SK-N-SH (cell line): ENCODE results near the gene YTHDF1. TPM values are rescaled to one million over a fixed set of nuclear protein-coding genes. Genes with fewer than 3 reads are reported as not detected.

ENCODE experiments used
- CTCF ChIA-PET: fragments of 300-600, 350-600 bp; formaldehyde crosslinking; extraction: SDS; loops from one replicate; lab custom pipeline; 2021; lab: Yijun Ruan, JAX
- POLR2A ChIA-PET: fragments of 350-600 bp; sonication (Branson Sonifier 250); formaldehyde crosslinking; extraction: SDS; loops from one replicate; lab custom pipeline; 2020; ENCODE audit warnings: antibody characterized with exemption, inconsistent platforms; lab: Yijun Ruan, JAX
- DNase-seq: peaks from one replicate; pipeline ENCODE4 v3.0.0; 2012
- H2AFZ ChIP-seq: fragments of 200-600 bp; sonication (generic); 2 replicates; pipeline ENCODE4 v1.8.1; 2016; ENCODE audit warnings: antibody characterized with exemption, mild to moderate bottlenecking, low read depth
- H3F3A ChIP-seq: fragments of 200-600 bp; sonication (generic); replicated peaks from 2 replicates; pipeline ENCODE3; 2016; ENCODE audit warnings: antibody characterized with exemption, mild to moderate bottlenecking; ENCODE audit not compliant: insufficient read depth
- H3K27ac ChIP-seq, 2 experiments: fragments of 200-500 bp in 1 of 2; fragments of 200-600 bp in 1 of 2; sonication (Bioruptor generic) in 1 of 2; sonication (generic), shearing (Covaris generic) in 1 of 2; 2 replicates each; pipeline versions ENCODE4 v1.5.1 to v1.6.1; 2014 to 2016; ENCODE audit warnings: low read depth in 2 of 2, inconsistent platforms in 1 of 2, low read length in 1 of 2, mild to moderate bottlenecking in 1 of 2, mixed read lengths in 1 of 2
- H3K27me3 ChIP-seq: fragments of 200-600 bp; sonication (generic), shearing (Covaris generic); 2 replicates; pipeline ENCODE4 v1.6.1; 2016; ENCODE audit warnings: mixed run types; ENCODE audit not compliant: insufficient read depth
- H3K36me3 ChIP-seq, 2 experiments: fragments of 200-500 bp in 1 of 2; fragments of 200-600 bp in 1 of 2; sonication (Bioruptor generic) in 1 of 2; sonication (generic) in 1 of 2; replicated peaks in 1 of 2; 2 replicates each; pipeline versions ENCODE3 to v1.5.1; 2014 to 2016; ENCODE audit warnings: low read length in 1 of 2, mild to moderate bottlenecking in 1 of 2; ENCODE audit not compliant: insufficient read depth in 2 of 2, control insufficient read depth in 1 of 2
- H3K4me1 ChIP-seq, 2 experiments: fragments of 200-500 bp in 1 of 2; fragments of 200-600 bp in 1 of 2; sonication (Bioruptor generic) in 1 of 2; sonication (generic), shearing (Covaris generic) in 1 of 2; 2 replicates each; pipeline versions ENCODE4 v1.5.1 to v1.6.1; 2014 to 2016; ENCODE audit warnings: low read depth in 1 of 2, low read length in 1 of 2, mixed run types in 1 of 2; ENCODE audit not compliant: insufficient read depth in 2 of 2, control insufficient read depth in 1 of 2
- H3K4me2 ChIP-seq: fragments of 200-600 bp; sonication (generic), shearing (Covaris generic); 2 replicates; pipeline ENCODE4 v1.6.1; 2017; ENCODE audit warnings: mixed run types
- H3K4me3 ChIP-seq, 2 experiments: fragments of 200-500 bp in 1 of 2; fragments of 200-600 bp in 1 of 2; sonication (Bioruptor generic) in 1 of 2; sonication (generic), shearing (Covaris generic) in 1 of 2; 2 replicates each; pipeline versions ENCODE4 v1.5.1 to v1.8.1; 2014 to 2016; ENCODE audit warnings: low read depth in 2 of 2, inconsistent platforms in 1 of 2, low read length in 1 of 2, mild to moderate bottlenecking in 1 of 2, mixed read lengths in 1 of 2, moderate library complexity in 1 of 2
- H3K79me2 ChIP-seq: fragments of 200-600 bp; sonication (generic); 2 replicates; pipeline ENCODE4 v1.8.1; 2017; ENCODE audit warnings: mild to moderate bottlenecking; ENCODE audit not compliant: insufficient read depth
- H3K9ac ChIP-seq: fragments of 200-600 bp; sonication (generic); 2 replicates; pipeline ENCODE4 v1.6.1; 2017; ENCODE audit warnings: mixed run types
- H3K9me2 ChIP-seq: fragments of 200-600 bp; sonication (generic); 2 replicates; pipeline ENCODE4 v1.6.1; 2017; ENCODE audit warnings: mixed run types
- H3K9me3 ChIP-seq: fragments of 200-600 bp; sonication (generic); 2 replicates; pipeline ENCODE4 v1.6.1; 2017; ENCODE audit warnings: mixed run types, mild to moderate bottlenecking, moderate library complexity
- H4K20me1 ChIP-seq: fragments of 200-600 bp; sonication (generic); 2 replicates; pipeline ENCODE4 v1.6.1; 2017; ENCODE audit warnings: mild to moderate bottlenecking, mixed run types; ENCODE audit not compliant: insufficient read depth
- CHD2 ChIP-seq: fragments of 150-350 bp; IDR thresholded peaks from 2 replicates; pipeline ENCODE4 v1.6.1; 2018; ENCODE audit warnings: low read length; ENCODE audit not compliant: partially characterized antibody
- ELF1 ChIP-seq: IDR thresholded peaks from 2 replicates; pipeline ENCODE4 v1.4.0; 2012
- EP300 ChIP-seq, 2 experiments: IDR thresholded peaks; 2 replicates each; pipeline versions ENCODE4 v1.4.0 to v1.6.1; 2012; ENCODE audit warnings: borderline replicate concordance in 1 of 2, low read depth in 1 of 2, low read length in 1 of 2
- FOSL2 ChIP-seq: IDR thresholded peaks from 2 replicates; pipeline ENCODE4 v1.4.0; 2012; ENCODE audit warnings: low read depth, mild to moderate bottlenecking, moderate library complexity, borderline replicate concordance
- FOXJ3 ChIP-seq: sonication (generic); formaldehyde crosslinking; IDR thresholded peaks from 2 replicates; pipeline ENCODE4 v1.5.1; 2020; ENCODE audit warnings: mild to moderate bottlenecking, missing genetic modification reagents
- GATA2 ChIP-seq: sonication (generic); formaldehyde crosslinking; IDR thresholded peaks from 2 replicates; pipeline ENCODE4 v1.5.0; 2020; ENCODE audit warnings: mild to moderate bottlenecking, missing genetic modification reagents
- IRF3 ChIP-seq: fragments of 150-350 bp; IDR thresholded peaks from 2 replicates; pipeline ENCODE4 v1.6.1; 2016; ENCODE audit warnings: mild to moderate bottlenecking, low read depth, low read length
- JUND ChIP-seq: IDR thresholded peaks from 2 replicates; pipeline ENCODE4 v1.4.0; 2012
- MAX ChIP-seq: IDR thresholded peaks from 2 replicates; pipeline ENCODE4 v1.4.0; 2012; ENCODE audit warnings: low read depth
- MEF2A ChIP-seq: IDR thresholded peaks from 2 replicates; pipeline ENCODE4 v1.4.0; 2012; ENCODE audit warnings: low read depth, borderline replicate concordance
- MXI1 ChIP-seq: IDR thresholded peaks from 2 replicates; pipeline ENCODE4 v1.6.1; 2012; ENCODE audit warnings: mild to moderate bottlenecking, low read depth, low read length, improper control_type of control experiment
- NFIC ChIP-seq: IDR thresholded peaks from 2 replicates; pipeline ENCODE4 v1.4.0; 2012; ENCODE audit warnings: borderline replicate concordance
- RCOR1 ChIP-seq: fragments of 150-350 bp; IDR thresholded peaks from 2 replicates; pipeline ENCODE4 v1.6.1; 2017; ENCODE audit warnings: antibody characterized with exemption, low read length
- RFX5 ChIP-seq: IDR thresholded peaks from 2 replicates; pipeline ENCODE4 v1.6.1; 2012; ENCODE audit warnings: mild to moderate bottlenecking, improper control_type of control experiment, low read length
- SMC3 ChIP-seq: IDR thresholded peaks from 2 replicates; pipeline ENCODE4 v1.6.1; 2012; ENCODE audit warnings: low read depth, low read length, improper control_type of control experiment
- TAF1 ChIP-seq: IDR thresholded peaks from 2 replicates; pipeline ENCODE4 v1.6.1; 2012; ENCODE audit warnings: low read depth, mild to moderate bottlenecking, low read length, moderate library complexity, borderline replicate concordance
- TEAD4 ChIP-seq: IDR thresholded peaks from 2 replicates; pipeline ENCODE4 v1.4.0; 2012; ENCODE audit warnings: mild to moderate bottlenecking, borderline replicate concordance; ENCODE audit not compliant: insufficient read depth
- USF2 ChIP-seq: fragments of 150-350 bp; IDR thresholded peaks from 2 replicates; pipeline ENCODE4 v1.6.1; 2017; ENCODE audit warnings: antibody characterized with exemption, low read length, low read depth, borderline replicate concordance
- YY1 ChIP-seq: IDR thresholded peaks from 2 replicates; pipeline ENCODE4 v1.4.0; 2012; ENCODE audit warnings: low read depth, mild to moderate bottlenecking
- WGBS: methylation state at CpG from one replicate; pipeline ENCODE4 v1.1.6; 2017; ENCODE audit warnings: low lambda C conversion rate; 5-methylcytosine and 5-hydroxymethylcytosine counted together
- polyA plus RNA-seq, 3 experiments: library from polyadenylated mRNA; depleted of rRNA; stranded (reverse); fragments of >200 nt; gene quantifications; 2 replicates each; pipeline ENCODE4 v1.2.3, GENCODE V29; 2012
- TF ChIP-seq, protein P1 (sequence below): IDR thresholded peaks from 2 replicates; pipeline ENCODE4 v1.4.0; 2012; ENCODE audit warnings: low read depth, borderline replicate concordance

The YTHDF1 gene
- polyA plus RNA-seq, 1 of the 3 experiments (the other 2 are of a cell fraction), result 17.0 TPM

DNA sequence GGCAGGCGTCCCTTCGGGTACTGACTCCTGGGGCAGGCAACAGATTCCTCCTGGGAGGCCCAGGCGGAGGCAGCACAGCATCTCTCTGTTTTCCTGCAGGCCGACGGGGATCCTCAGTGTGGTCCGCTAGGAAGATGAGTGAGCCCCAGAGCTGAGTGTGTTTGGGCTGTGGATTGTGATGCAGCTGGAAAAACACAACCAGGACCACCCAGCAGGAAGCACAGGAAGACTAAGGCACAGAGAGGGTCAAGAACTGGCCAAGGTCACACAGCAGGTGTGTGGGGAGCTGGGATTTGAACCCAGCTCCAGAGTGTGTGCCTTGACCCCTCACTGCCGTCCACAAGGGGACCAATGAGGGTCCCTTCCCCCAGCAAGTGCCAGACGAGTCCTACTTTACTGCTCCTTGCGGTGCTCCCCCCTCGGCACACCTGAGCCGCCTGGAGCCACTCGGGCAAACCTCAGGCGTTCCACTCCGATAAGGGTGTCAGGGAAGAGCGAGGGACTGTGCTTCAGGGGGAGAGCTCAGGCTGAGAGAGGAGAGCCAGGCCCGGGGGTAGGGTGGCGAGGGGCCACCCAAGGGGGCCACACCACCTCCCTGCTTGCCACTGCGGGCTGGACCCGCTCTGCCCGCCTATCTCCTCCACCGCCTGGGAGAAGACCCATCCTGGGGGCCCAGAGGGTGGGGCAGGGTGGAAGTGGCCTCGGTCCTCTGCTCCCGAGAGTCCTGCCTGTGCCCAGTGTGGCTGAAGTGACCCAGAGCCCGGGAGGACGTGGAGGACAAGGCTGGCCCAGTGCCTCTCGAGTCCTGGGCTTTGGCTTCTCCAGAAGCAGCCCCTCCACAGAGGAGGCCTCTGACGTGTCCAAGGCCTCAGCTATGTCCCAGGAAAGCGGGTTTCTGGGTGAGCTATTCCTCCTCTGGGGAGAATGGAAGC lies 63.3 kb downstream of the YTHDF1 start:
- Histone ChIP-seq H3K9me2 (no peaks in the 10 kb centered on the region), H3K27ac (no peak overlapping the region), H3F3A (no peaks in the 10 kb centered on the region), H3K36me3 (no peaks in the 10 kb centered on the region), H3K9me3 (peaks cover 1% of the 10 kb centered on the region; the same call in 1 of the 2 replicates), H3K4me1 (no peaks in the 10 kb centered on the region), H3K27me3 (peaks cover 52% of the 10 kb centered on the region), H3K4me2 (no peak overlapping the region), H2AFZ (no peak overlapping the region), H3K79me2 (no peaks in the 10 kb centered on the region), H3K9ac (no peak overlapping the region), H3K4me3 (no peak overlapping the region), H4K20me1 (no peaks in the 10 kb centered on the region)
- WGBS, result 41% methylated on average over 18 of the region's 28 CpGs
- POLR2A ChIA-PET, result no interaction called here
- DNase-seq, result no peak
- CTCF ChIA-PET, result interaction anchor here (1.4 to 1.8 kb wide), 3 partner anchors 23 to 96 kb away, joined by 3 to 6 read pairs (median 5); no protein-coding TSS in a partner anchor
- no peak for TF ChIP-seq USF2
- TF ChIP-seq FOXJ3, result no peak
- TF ChIP-seq MXI1, result no peak
- TF ChIP-seq IRF3, result no peak
- TF ChIP-seq ELF1, result no peak
- no peak for TF ChIP-seq FOSL2
- TF ChIP-seq JUND, result no peak
- TF ChIP-seq MAX, result no peak
- no peak for TF ChIP-seq CHD2
- no peak for TF ChIP-seq RFX5
- no peak for TF ChIP-seq MEF2A
- no peak for TF ChIP-seq SMC3
- TF ChIP-seq, protein P1, sequence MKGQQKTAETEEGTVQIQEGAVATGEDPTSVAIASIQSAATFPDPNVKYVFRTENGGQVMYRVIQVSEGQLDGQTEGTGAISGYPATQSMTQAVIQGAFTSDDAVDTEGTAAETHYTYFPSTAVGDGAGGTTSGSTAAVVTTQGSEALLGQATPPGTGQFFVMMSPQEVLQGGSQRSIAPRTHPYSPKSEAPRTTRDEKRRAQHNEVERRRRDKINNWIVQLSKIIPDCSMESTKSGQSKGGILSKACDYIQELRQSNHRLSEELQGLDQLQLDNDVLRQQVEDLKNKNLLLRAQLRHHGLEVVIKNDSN, result no peak
- no peak for TF ChIP-seq RCOR1
- TF ChIP-seq TEAD4, result no peak
- no peak for TF ChIP-seq GATA2
- TF ChIP-seq YY1, result no peak
- no peak for TF ChIP-seq NFIC
- TF ChIP-seq EP300 (IDR thresholded peaks at IDR 0.05; ENCODE audit: borderline replicate concordance in 1 of 2, low read depth in 1 of 2, low read length in 1 of 2), result no peak
- TF ChIP-seq TAF1, result no peak
